Adrenal gland (tissue), 12 donors: ENCODE results near the gene RAP1GAP. TPM values are rescaled to one million over a fixed set of nuclear protein-coding genes. Genes with fewer than 3 reads are reported as not detected.

ENCODE experiments used
- DNase-seq, 7 donors: peaks; one replicate each; pipeline ENCODE4 v3.0.0-alpha.2; 2019 to 2020
- H3K27ac ChIP-seq, 5 donors: fragments of 200-600 bp; sonication (generic) in 4 of 5; 1 replicate in 3 of 5; 2 replicates in 2 of 5; pipeline versions ENCODE4 v1.5.1 to v1.8.0; 2016 to 2020; ENCODE audit warnings: mild to moderate bottlenecking in 1 of 5
- H3K27me3 ChIP-seq: fragments of 200-600 bp; 2 replicates; pipeline ENCODE4 v1.8.0; 2021
- H3K36me3 ChIP-seq, 2 donors: fragments of 200-600 bp; replicated peaks in 1 of 2; 1 replicate in 1 of 2; 2 replicates in 1 of 2; pipeline versions ENCODE4 v1.5.1 to v1.8.0; 2018 to 2022
- H3K4me1 ChIP-seq, 2 donors: fragments of 200-600 bp; replicated peaks in 1 of 2; 1 replicate in 1 of 2; 2 replicates in 1 of 2; pipeline versions ENCODE4 v1.5.1 to v1.8.0; 2018 to 2021
- H3K4me3 ChIP-seq, 4 donors: fragments of 200-600 bp; sonication (generic) in 3 of 4; one replicate each; pipeline ENCODE4 v1.5.1; 2016 to 2018
- H3K9me3 ChIP-seq, 3 donors: fragments of 200-600 bp; sonication (generic) in 1 of 3; replicated peaks in 1 of 3; 1 replicate in 2 of 3; 2 replicates in 1 of 3; pipeline versions ENCODE4 v1.5.1 to v1.8.0; 2016 to 2021
- CTCF ChIP-seq, 6 experiments: fragments of 450-650 bp in 4 of 6; fragments of 200-600 bp in 2 of 6; sonication (generic) in 1 of 6; IDR thresholded peaks; 1 replicate in 5 of 6; 2 replicates in 1 of 6; pipeline versions ENCODE4 v1.5.1 to v1.8.0; 2016 to 2021; ENCODE audit warnings: antibody characterized with exemption in 6 of 6, mild to moderate bottlenecking in 2 of 6, moderate library complexity in 1 of 6
- POLR2A ChIP-seq, 2 donors: fragments of 450-650 bp; IDR thresholded peaks; one replicate each; pipeline ENCODE4 v1.6.1; 2017; ENCODE audit warnings: antibody characterized with exemption in 2 of 2, mild to moderate bottlenecking in 2 of 2, moderate library complexity in 1 of 2
- WGBS, 4 donors: extraction: QIAGEN DNeasy Blood & Tissue Kit in 2 of 4; methylation state at CpG; one replicate each; pipeline versions ENCODE4 v1.1.5 to v1.1.7; 2013 to 2017; 5-methylcytosine and 5-hydroxymethylcytosine counted together
- intact Hi-C, 2 donors: fragments of 100-400 bp; cut with DNase I; formaldehyde crosslinking; loops; one replicate each; pipeline versions ENCODE4 v1.14.1 to v1.15.0; 2022 to 2023
- polyA plus RNA-seq, 3 donors: library from polyadenylated mRNA; stranded (reverse); fragments of 200-250 nt in 2 of 3; fragments of 350-450 nt in 1 of 3; fragmentation: Illumina TruSeq in 1 of 3; extraction: RNeasy Lipid Tissue Mini Kit (QIAGEN cat#74804) in 1 of 3; gene quantifications; one replicate each; pipeline ENCODE4 v1.2.3, GENCODE V29; 2013 to 2014
- total RNA-seq, 9 donors: library from RNA; depleted of rRNA in 4 of 9; stranded (reverse); fragments of >200 nt in 4 of 9; fragments of 120-200 nt in 1 of 9; fragmentation: NEBNext Ultra II Directional in 1 of 9; extraction: Animal tissue kit (Norgen Biotek cat#: 25700) in 1 of 9; gene quantifications; one replicate each; pipeline versions ENCODE4 v1.1.0 to v1.2.4, GENCODE V29; 2013 to 2023
- donor health status: healthy with polysubstance abuse.
- donor health status: Bipolar disorder and iron deficiency.
- donor health status: DM: yes; HTN: yes; CAD: no.
- donor health status: DM: no; HTN: no; CAD: no.
- donor health status: DM: no; HTN: no; CAD: no.
- donor health status: DM: yes; HTN: yes; CAD: no.

RAP1GAP gene
- total and polyA plus RNA-seq, 12 donors, result 52.4 to 409 (median 90.0) TPM

GRCh38 chr1:21629971-21630370 lies 39.2 kb downstream of the RAP1GAP start:
- H3K27me3 ChIP-seq, result no peaks in the 10 kb centered on the region
- no peaks in the 10 kb centered on the region for H3K9me3 ChIP-seq
- no peaks in the 10 kb centered on the region for H3K36me3 ChIP-seq
- 83 to 91% (median 86%) methylated on average over 4 of the region's 4 CpGs for WGBS, 4 donors
- no peak for DNase-seq
- intact Hi-C loops, result no loop called here
- peaks cover 8 to 20% of the 10 kb centered on the region in 2 donors for H3K4me1 ChIP-seq
- H3K4me3 ChIP-seq, result no peak overlapping the region
- no peak overlapping the region for H3K27ac ChIP-seq
- no peak for TF ChIP-seq POLR2A (IDR thresholded peaks at IDR 0.05)
- no peak for TF ChIP-seq CTCF (IDR thresholded peaks at IDR 0.05)

- no peaks in the 10 kb centered on the region for H3K9me3 ChIP-seq
- 41 to 75% (median 66%) methylated on average over 5 to 7 of the region's 7 CpGs for WGBS, 4 donors
- no peak for DNase-seq
- peaks cover 12 to 13% of the 10 kb centered on the region in 2 donors for H3K4me1 ChIP-seq
- no peaks in the 10 kb centered on the region for H3K36me3 ChIP-seq
- no peak overlapping the region for H3K4me3 ChIP-seq
- TF ChIP-seq POLR2A (IDR thresholded peaks at IDR 0.05) (no peak), CTCF (IDR thresholded peaks at IDR 0.05) (no peak)
- H3K27me3 ChIP-seq, result no peaks in the 10 kb centered on the region
- intact Hi-C loops, result no loop called here
- H3K27ac ChIP-seq, result no peak overlapping the region
Observed at GRCh38 chr1:21628798-21629393, 40.3 kb downstream of the RAP1GAP start.

- H3K27ac ChIP-seq, result peak overlapping the region in 2 of 5 donors; percentile 5 to 49
- peaks cover 4 to 15% of the 10 kb centered on the region in 2 donors for H3K4me1 ChIP-seq
- H3K36me3 ChIP-seq, result no peaks in the 10 kb centered on the region
- no peaks in the 10 kb centered on the region for H3K9me3 ChIP-seq
- intact Hi-C loops, result no loop called here
- no peak for TF ChIP-seq POLR2A (IDR thresholded peaks at IDR 0.05)
- no peak for TF ChIP-seq CTCF (IDR thresholded peaks at IDR 0.05)
- no peaks in the 10 kb centered on the region for H3K27me3 ChIP-seq
- H3K4me3 ChIP-seq, result no peak overlapping the region
- peak in 3 of 7 donors; percentile 55 to 61 (median 60) for DNase-seq
- 46 to 81% (median 64%) methylated on average over 3 to 11 of the region's 11 CpGs for WGBS, 4 donors
Observed at GRCh38 chr1:21626921-21627339, 42.2 kb downstream of the RAP1GAP start.

- Histone ChIP-seq H3K9me3 (no peaks in the 10 kb centered on the region), H3K27me3 (no peaks in the 10 kb centered on the region)
- 66 to 77% (median 70%) methylated on average over 11 to 13 of the region's 13 CpGs for WGBS, 4 donors
Observed at GRCh38 chr1:21625390-21626190, 43.6 kb downstream of the RAP1GAP start.

More at GRCh38 chr1:21625390-21626190, 43.6 kb downstream of the RAP1GAP start:
- intact Hi-C loops, result no loop called here
- H3K4me3 ChIP-seq, result no peak overlapping the region
- peaks cover 5 to 23% of the 10 kb centered on the region in 2 donors for H3K4me1 ChIP-seq
- peak overlapping the region in 1 of 5 donors; percentile 48 for H3K27ac ChIP-seq
- H3K36me3 ChIP-seq, result no peaks in the 10 kb centered on the region
- TF ChIP-seq POLR2A (IDR thresholded peaks at IDR 0.05), result no peak
- no peak for TF ChIP-seq CTCF (IDR thresholded peaks at IDR 0.05)
- DNase-seq, result no peak
